Bronchial epithelial cell (primary cell): Measurements from ENCODE around the gene SAMD8. TPM values are rescaled to one million over a fixed set of nuclear protein-coding genes. Genes with fewer than 3 reads are reported as not detected.

ENCODE experiments used
- DNase-seq: peaks from one replicate; pipeline ENCODE4 v3.0.0-alpha.2; 2010; ENCODE audit warnings: low read depth
- FAIRE-seq: peaks from 2 replicates; lab custom pipeline; 2011; peaks lifted over from hg19 to GRCh38; lab: Jason Lieb, UNC
- H3K27me3 ChIP-seq: 2 replicates; pipeline ENCODE4 v1.5.1; 2011; ENCODE audit warnings: low read length; ENCODE audit not compliant: control insufficient read depth, insufficient read depth
- H3K36me3 ChIP-seq: 2 replicates; pipeline ENCODE4 v1.5.1; 2011; ENCODE audit warnings: low read length; ENCODE audit not compliant: control insufficient read depth, insufficient read depth
- H3K4me3 ChIP-seq: 2 replicates; pipeline ENCODE4 v1.5.1; 2011; ENCODE audit warnings: mild to moderate bottlenecking, low read depth, low read length, control low read depth
- total RNA-seq: library from RNA; depleted of rRNA; stranded (reverse); fragments of >200 nt; gene quantifications from 2 replicates; pipeline ENCODE4 v1.2.1, GENCODE V29; 2014
- TF ChIP-seq, protein P1 (sequence below): IDR thresholded peaks from 2 replicates; pipeline ENCODE4 v1.5.1; 2011; ENCODE audit warnings: mild to moderate bottlenecking, moderate library complexity, low read length, control low read depth, inconsistent platforms; ENCODE audit not compliant: insufficient read depth, severe bottlenecking

SAMD8 gene
- total RNA-seq, 1 donor from 2014 or later, result 25.5 TPM

DNA sequence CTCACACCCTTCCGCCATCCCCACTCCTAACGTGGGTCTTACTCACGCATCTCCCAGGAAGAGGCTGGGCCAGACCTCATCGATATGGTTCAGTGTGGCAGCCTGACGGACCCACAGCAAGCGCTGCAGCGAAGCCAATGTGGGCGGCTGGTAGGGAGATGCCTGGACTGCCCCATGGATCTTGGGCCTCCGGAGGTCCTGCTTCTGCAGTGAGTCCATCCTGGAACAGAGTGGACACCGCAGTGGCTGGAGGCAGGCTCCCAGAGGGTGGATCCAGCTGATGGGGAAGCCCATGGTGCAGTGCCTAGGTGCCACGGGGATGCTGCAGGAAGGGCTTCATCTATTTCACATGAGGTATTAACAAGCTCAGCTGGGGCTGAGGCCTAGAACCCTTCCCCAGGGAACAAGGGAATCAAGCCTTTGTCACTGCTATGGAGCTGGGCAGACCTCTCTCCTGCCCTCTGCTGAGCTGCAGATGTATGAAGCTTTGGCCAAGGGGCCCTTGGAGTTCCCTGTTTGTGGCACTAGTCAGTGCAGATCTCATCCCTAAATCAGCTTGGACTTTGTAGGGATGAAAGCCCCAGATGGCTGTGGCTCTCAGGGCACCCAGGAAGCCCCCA is 13.7 kb upstream of the SAMD8 start:
- no peak for FAIRE-seq
- TF ChIP-seq, protein P1, sequence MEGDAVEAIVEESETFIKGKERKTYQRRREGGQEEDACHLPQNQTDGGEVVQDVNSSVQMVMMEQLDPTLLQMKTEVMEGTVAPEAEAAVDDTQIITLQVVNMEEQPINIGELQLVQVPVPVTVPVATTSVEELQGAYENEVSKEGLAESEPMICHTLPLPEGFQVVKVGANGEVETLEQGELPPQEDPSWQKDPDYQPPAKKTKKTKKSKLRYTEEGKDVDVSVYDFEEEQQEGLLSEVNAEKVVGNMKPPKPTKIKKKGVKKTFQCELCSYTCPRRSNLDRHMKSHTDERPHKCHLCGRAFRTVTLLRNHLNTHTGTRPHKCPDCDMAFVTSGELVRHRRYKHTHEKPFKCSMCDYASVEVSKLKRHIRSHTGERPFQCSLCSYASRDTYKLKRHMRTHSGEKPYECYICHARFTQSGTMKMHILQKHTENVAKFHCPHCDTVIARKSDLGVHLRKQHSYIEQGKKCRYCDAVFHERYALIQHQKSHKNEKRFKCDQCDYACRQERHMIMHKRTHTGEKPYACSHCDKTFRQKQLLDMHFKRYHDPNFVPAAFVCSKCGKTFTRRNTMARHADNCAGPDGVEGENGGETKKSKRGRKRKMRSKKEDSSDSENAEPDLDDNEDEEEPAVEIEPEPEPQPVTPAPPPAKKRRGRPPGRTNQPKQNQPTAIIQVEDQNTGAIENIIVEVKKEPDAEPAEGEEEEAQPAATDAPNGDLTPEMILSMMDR, result peak; percentile 27

DNA sequence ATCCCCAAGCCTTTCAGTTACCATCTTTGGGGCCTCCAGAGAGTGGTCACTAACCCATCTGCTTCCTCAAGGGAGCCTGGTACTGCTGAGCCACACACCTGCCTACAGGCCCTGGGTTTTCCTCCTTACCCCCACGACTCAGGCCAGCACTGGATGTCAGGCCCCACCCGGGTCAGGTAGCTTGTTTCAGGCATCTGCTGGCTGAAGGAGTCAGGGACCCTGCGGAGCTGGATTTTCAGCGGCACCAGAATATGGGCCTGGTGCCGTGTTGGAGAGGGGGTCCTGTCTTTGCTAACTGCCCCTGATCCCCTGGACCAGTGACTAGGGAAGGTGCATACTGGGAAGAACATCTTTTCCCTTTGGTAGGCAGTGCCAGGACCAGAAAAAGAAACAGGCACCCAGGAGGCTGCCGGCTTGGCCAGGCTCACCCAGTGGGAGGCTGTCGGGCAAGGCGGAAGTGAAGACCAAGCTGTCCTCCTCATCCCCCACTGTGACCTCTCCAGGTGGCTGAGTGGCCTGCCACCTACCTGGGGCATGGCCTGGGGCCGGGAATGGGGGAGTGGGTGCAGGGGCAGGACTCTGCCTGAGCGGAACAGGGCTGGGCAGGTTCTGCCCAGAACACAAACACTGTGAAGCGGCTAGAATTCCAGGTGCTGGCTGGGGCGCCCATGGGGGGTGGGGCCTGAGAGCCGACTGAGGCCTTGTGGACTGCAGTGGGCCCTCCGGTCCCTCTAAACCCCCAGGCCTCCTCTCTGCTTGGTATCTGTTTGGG is 12.4 kb upstream of the SAMD8 start:
- DNase-seq, result no peak
- TF ChIP-seq, protein P1, result no peak
- Histone ChIP-seq H3K4me3 (no peak overlapping the region), H3K36me3 (no peaks in the 10 kb centered on the region), H3K27me3 (no peaks in the 10 kb centered on the region)
- FAIRE-seq, result no peak

More for the DNA sequence above, 13.7 kb upstream of the SAMD8 start:
- Histone ChIP-seq H3K36me3 (no peaks in the 10 kb centered on the region), H3K4me3 (no peak overlapping the region), H3K27me3 (no peaks in the 10 kb centered on the region)
- DNase-seq, result no peak

DNA sequence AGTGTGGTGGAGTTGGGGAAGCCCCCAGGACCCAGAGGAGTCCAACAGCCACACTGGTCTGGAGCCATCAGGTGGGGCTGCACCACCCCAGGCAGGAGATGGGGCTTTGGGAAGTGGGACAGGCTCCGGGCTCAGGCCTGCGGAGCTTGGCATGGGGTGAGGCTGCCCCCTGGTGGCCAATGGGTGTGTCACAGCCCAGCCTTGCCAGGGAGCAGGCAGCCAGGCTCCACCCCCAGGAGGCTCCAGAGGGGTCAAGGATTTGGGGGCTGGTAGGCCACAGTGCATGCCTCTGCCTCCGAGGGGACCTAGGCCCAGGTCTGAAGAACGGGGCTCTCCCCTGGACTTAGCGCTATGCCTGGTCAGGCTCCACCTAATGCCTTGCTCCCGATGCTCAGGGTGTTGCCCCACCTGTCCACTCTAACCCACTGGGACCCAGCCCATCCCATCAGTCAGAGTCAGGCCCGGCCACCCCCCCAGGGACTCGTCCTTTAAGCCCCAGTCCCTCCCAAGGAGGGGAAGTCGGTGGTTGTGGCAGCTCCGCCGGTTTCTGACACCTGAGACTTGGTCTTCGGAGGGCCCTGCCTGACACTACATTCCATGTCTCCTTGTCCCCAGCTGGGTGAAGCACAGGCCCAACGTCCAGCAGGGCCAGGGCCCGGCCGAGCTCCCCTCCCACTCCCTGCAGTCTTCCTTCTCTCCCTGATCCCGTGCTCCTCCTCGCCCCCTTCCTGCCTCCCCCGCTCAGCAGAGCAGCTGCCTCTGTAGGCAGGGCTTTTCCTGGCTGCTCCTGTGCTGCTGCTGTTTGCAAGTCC is 11.3 kb upstream of the SAMD8 start:
- DNase-seq (peak; percentile 37), FAIRE-seq (no peak)
- Histone ChIP-seq H3K36me3 (no peaks in the 10 kb centered on the region), H3K4me3 (no peak overlapping the region), H3K27me3 (no peaks in the 10 kb centered on the region)
- TF ChIP-seq, protein P1, result peak; percentile 99

DNA sequence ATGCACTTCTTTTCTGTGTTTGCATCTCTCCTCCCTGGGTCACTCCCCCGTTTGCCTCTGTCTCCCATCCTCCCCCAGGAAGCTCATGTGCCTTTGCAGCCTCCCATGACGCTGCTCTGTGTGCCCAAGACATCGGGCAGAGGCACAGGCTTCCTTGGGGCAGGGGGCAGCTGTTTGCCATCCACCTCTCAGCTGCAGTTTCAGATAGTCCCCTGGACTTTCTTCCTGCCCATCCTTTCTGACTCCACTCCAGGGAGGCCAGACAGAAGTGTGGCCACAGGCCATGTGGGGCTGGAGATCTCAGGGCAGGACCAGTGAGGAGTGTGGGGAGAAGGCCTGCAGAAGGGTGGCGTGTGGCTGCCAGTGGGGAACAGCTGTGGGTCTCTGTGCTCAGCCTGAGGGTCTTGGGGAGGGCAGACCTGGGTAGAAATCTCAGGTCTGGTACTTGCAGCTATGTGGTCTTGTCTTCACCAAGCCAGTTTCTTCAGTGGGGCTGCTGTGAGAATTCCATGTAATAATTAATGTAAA is 10.6 kb upstream of the SAMD8 start:
- TF ChIP-seq, protein P1, result no peak
- no peak for FAIRE-seq
- H3K36me3 ChIP-seq, result no peaks in the 10 kb centered on the region

DNA sequence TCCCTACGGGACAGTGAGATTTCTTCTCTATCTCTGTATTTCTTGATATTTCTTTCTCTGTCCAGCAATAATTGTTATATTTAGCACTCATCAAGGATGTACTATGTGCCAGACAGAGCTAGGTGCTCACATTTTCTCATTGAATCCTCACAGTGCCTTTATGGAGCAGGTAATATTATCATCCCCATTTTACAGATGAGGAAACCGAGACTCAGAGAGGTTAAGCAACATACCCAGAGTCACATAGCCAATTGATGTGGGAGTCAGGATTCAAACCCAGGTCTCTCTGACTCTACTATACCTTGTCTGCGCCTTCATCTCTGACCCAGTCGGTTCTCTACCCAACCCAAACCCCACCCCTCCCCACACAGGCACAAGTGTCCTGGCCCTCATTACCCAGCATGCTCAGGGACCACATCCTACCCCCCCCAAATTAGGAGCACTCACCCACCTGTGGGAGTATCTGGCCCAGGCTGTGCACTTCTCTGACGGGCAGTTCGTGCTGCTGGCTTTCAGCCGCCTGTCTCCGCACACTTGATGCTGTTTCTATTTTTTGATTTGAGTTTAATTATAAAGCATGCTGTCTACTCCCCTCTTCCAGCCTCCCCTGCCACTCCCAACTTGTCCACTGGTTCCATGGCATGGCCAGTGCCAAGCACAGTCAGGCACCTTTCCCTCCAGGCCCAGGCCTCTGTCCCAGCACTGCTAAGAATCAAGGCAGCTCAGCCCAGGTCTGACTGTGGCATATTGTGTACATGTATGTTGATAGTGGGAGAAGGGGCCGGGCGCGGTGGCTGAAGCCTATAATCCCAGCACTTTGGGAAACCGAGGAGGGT is 9.8 kb upstream of the SAMD8 start:
- DNase-seq, result no peak
- TF ChIP-seq, protein P1, result no peak

More for the DNA sequence above, 10.6 kb upstream of the SAMD8 start:
- no peak for DNase-seq
- H3K4me3 ChIP-seq, result no peak overlapping the region
- H3K27me3 ChIP-seq, result no peaks in the 10 kb centered on the region

More for the DNA sequence above, 9.8 kb upstream of the SAMD8 start:
- Histone ChIP-seq H3K4me3 (no peak overlapping the region), H3K27me3 (no peaks in the 10 kb centered on the region), H3K36me3 (no peaks in the 10 kb centered on the region)
- no peak for FAIRE-seq
